Left lobe of liver (tissue), 2 donors: ENCODE results near the gene ELP2. TPM values are rescaled to one million over a fixed set of nuclear protein-coding genes. Genes with fewer than 3 reads are reported as not detected.
A peak's percentile ranks its signal among the peaks of the same experiment; 100 is the strongest.
"Not testable (repeated sequence)": the region's sequence is repeated elsewhere in the genome, so short reads cannot be mapped to it uniquely, and the experiment has no call there.

Source experiments
- ATAC-seq: fragments of 200-7000 bp; cut with Tn5 transposase; one replicate; pipeline ENCODE4 v1.9.1; 2020; ENCODE audit warnings: mild to moderate bottlenecking, moderate library complexity
- DNase-seq: peaks from one replicate; pipeline ENCODE4 v3.0.0-alpha.2; 2020; ENCODE audit warnings: low spot score
- total RNA-seq: library from RNA; stranded (reverse); gene quantifications from one replicate; pipeline ENCODE4 v1.2.1, GENCODE V29; 2021
- donor health status: DM: no; HTN: no; CAD: no; lungs with moderate emphysema.
- donor health status: DM: no; HTN: yes; CAD: no.

Gene ELP2
- total RNA-seq = 52.1 TPM

GRCh38 chr18:36129300-36130038 is at the start of gene ELP2, which contains the start of gene SLC39A6:
ELP2 (plus strand) TSS chr18:36129899; CDS start chr18:36129934, 35 bp downstream.
SLC39A6 (minus strand) TSS chr18:36129340; CDS start chr18:36127007, 2,333 bp downstream.
- DNase-seq (peak; percentile 98), ATAC-seq (peak; percentile 89)

GRCh38 chr18:36081118-36081517 is 48.6 kb upstream of the ELP2 start:
- DNase-seq, ATAC-seq: not testable (repeated sequence)

DNA sequence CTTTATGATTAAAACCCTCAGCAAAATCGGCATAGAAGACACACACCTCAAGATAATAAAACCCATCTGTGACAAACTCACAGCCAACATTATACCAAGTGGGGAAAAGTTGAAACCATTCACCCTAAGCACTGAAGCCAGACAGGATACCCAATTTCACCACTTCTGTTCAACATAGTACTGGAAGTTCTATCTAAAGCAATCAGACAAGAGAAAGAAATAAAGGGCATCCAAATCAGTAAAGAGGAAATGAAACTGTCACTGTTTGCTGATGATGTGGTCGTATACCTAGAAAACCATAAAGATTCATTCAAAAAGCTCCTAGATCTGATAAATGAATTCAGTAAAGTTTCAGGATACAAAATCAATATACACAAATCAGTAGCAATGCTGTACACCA is 46.0 kb upstream of the ELP2 start:
- DNase-seq (no peak), ATAC-seq (no peak)

DNA sequence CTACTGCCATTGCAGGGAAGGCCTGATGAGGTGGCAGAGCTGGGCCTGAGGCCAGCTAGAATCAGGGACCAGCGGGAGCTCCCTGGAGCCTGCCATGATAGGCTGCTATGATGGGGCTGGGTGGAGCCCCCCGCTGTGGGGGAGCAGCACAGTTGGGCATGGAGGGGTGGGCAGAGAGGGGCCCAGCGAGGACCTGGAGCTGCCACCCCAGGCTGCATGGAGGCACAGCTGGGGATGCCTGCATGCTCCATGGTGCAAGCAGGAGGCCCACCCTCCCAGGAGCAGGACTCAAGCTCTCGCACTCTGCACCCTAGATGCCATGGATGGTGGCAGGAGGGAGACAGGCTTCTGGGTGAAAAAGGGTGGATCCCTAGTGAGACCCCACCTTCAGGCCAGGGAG is 44.5 kb upstream of the ELP2 start:
- ATAC-seq (no peak), DNase-seq (no peak)

GRCh38 chr18:36086186-36086585 is 43.5 kb upstream of the ELP2 start:
- ATAC-seq = no peak
- DNase-seq = no peak

GRCh38 chr18:36088256-36088655 is 41.4 kb upstream of the ELP2 start:
- no peak for DNase-seq
- ATAC-seq = no peak

DNA sequence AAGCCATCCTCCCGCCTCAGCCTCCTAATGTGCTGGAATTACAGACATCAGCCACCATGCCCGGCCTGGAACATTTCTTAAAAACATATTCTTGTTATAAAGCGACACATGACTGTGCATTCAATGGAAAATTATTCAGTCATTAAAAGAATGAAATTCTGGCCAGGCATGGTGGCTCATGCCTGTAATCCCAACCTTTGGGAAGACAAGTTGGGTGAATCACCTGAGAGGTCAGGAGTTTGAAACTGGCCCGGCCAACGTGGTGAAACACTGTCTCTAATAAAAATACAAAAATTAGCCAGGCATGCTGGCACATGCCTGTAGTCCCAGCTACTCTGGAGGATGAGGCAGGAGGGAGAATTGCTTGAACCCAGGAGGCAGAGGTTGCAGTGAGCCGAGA is 40.7 kb upstream of the ELP2 start:
- DNase-seq (no peak), ATAC-seq (no peak)

DNA sequence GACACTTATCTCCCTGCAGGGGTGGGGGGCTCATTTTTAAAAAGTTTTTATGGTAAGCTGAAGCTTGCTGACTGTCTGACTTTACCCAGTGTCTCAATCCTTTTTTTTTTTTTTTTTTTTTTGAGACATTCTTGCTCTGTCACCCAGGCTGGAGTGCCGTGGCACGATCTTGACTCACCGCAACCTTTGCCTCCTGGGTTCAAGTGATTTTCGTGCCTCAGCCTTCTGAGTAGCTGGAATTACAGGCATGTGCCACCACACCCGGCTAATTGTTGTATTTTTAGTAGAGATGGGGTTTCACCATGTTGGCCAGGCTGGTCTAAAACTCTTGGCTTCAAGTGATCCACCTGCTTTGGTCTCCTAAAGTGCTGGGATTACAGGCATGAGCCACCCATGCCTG is 37.6 kb upstream of the ELP2 start:
- not testable (repeated sequence) for ATAC-seq, DNase-seq

DNA sequence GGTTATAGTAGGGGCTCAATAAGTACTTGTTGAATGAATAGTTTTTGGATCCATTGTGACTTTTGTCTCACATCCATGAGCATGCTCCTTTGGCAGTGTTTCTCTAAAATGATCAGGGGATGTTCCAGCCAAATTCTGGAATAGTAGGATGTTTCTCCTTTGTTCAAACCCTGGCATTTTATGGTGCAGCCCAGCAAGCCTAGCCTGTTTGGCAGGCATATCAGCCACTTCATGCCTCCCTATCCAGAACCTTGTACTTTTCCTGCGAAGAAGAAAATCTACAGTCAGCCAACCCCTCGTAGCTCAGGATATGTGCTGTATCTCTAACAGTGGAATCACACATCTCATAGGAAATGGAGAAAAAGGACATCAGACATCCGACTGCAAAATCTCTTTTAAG is 35.3 kb upstream of the ELP2 start:
- DNase-seq (no peak), ATAC-seq (no peak)

GRCh38 chr18:36095936-36096519 is 33.7 kb upstream of the ELP2 start:
- ATAC-seq (peak; percentile 80), DNase-seq (no peak)

- DNase-seq = no peak
- no peak for ATAC-seq
These were observed 32.7 kb upstream of the ELP2 start for GRCh38 chr18:36096955-36097354.

GRCh38 chr18:36099311-36099710 is 30.4 kb upstream of the ELP2 start:
- DNase-seq (no peak), ATAC-seq (no peak)

- ATAC-seq (no peak), DNase-seq (no peak)
These were observed 27.8 kb upstream of the ELP2 start for GRCh38 chr18:36101943-36102342.

GRCh38 chr18:36104749-36105148 is 24.9 kb upstream of the ELP2 start:
- DNase-seq (no peak), ATAC-seq (no peak)

DNA sequence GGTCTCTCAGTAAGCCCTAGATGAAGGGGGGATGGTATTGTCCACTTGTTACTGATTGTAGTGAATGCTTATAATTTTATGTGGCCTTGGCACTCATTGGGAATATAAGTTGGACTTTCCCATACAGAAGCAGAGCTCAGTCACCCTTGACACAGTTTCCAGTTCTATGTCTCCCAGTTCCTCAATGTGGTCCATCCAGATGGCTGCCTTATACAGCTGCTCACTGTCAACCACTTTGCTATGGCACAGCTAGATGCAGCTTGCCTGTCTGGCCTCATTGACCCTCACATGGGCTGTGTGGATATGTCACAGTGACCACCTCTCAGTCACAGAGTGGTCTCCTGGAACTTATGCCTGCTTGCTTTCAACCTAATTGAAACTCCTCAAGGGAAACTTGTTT is 22.2 kb upstream of the ELP2 start:
- ATAC-seq (no peak), DNase-seq (no peak)

- ATAC-seq = no peak
These were observed 21.5 kb upstream of the ELP2 start for GRCh38 chr18:36108196-36108595.

GRCh38 chr18:36108601-36109000 is 21.1 kb upstream of the ELP2 start:
- no peak for ATAC-seq
- no peak for DNase-seq

More at GRCh38 chr18:36108196-36108595, 21.5 kb upstream of the ELP2 start:
- no peak for DNase-seq

DNA sequence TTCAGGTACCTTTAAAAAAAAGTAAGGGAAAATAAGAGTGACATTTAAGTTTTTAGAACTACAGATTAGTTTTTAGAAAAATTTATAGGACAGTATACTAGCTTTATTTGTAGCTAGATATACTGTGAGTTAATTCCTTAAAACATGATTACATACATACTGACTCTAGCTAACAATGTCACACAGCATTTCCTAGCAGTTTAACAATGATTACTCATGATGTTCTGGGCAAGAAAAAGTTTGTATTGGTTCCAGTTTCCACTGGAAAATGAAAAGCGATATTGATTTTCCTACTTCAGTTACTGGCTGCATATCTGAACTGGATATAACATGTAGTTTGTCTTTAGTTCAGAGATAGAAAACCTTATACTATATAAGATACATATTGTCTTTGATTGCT is 20.0 kb upstream of the ELP2 start:
- ATAC-seq (no peak), DNase-seq (no peak)

DNA sequence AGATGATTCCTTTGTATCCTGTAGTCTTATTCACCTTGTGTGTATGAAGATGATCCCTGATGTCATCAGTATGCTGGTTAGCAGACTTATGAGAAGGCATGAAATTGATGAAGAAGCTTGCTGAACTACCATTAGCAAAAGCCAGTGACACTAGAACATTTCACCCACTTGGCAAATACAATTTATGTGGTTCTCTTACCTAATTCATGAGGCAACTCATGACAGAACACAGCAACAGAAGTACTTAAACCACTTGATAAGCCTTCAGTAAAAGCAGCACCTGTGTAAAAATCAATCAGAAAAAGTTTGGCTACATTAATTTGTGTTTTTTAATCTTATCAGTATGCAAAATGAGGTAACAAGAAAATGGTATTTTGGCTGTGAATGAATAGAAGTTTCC is 17.4 kb upstream of the ELP2 start:
- peak; percentile 74 for ATAC-seq
- no peak for DNase-seq

DNA sequence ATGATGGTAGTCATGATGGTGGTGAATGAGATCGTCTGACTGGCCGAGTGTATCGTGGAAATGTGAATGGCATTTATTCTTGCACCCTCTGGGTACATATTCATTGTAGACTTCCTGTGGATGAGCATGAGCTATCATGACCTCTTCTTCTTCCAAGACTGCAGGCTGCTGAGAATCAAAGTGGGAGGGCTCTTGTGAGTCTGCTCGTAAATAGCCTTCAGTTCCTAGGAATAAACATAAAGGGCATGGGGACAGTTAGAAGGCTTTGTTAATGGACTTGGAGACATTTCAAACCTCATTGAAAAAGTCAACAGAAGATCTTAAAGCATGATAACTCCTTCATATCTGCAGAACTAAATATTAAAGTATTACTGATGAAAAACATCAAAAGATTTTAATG is 15.4 kb upstream of the ELP2 start:
- ATAC-seq = no peak
- no peak for DNase-seq

- no peak for ATAC-seq
- no peak for DNase-seq
These were observed 15.0 kb upstream of the ELP2 start for GRCh38 chr18:36114738-36115137.

DNA sequence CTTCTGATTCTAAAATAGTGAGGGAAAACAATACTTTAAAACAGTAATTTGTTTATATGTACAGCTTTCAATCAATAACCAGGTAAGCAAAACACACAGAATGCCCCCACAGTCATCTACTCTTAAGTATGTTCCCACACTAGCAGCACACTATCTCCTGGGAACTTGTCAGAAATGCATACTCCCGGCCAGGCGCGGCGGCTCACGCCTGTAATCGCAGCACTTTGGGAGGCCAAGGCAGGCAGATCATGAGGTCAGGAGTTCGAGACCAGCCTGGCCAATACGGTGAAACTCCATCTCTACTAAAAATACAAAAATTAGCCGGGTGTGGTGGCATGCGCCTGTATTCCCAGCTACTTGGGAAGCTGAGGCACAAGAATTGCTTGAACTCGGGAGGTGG is 12.9 kb upstream of the ELP2 start:
- not testable (repeated sequence) for ATAC-seq, DNase-seq

DNA sequence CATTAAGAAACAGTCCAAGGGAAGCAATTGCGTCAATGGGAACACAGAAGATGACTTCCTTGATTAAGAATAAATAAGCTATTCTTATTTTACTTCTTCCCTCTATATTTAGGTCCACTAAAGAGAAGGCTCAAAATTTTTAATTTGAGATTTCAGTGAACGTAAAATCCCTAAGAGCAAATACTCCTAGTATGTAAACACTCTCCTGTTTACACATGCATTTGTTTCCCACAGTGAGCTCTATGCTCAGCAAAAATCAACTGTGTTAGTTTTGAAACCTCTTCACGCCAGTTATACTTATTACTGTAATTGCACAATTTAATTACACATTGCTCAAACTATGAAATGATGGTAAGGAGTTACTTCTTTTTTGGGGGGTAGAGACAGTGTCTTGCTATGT is 9.4 kb upstream of the ELP2 start:
- DNase-seq (no peak), ATAC-seq (no peak)
